GM13977 (cell line): ENCODE measurements around the gene RAB14.
"Not testable (repeated sequence)": the region's sequence is repeated elsewhere in the genome, so short reads cannot be mapped to it uniquely, and the experiment has no call there.

Source experiments
- DNase-seq: peaks from one replicate; pipeline ENCODE4 v3.0.0; 2012; ENCODE audit warnings: low spot score
- CTCF ChIP-seq: IDR thresholded peaks from 2 replicates; pipeline ENCODE4 v1.5.1; 2012; ENCODE audit warnings: mild to moderate bottlenecking, control low read depth; ENCODE audit not compliant: insufficient read depth; ENCODE audit errors: extremely low read depth, missing control alignments
- in situ Hi-C: fragments of 300-500 bp; cut with MboI; formaldehyde crosslinking; loops from one replicate; pipeline ENCODE4 v1.12.0; 2022; ENCODE audit warnings: low sequenced_read_pairs, low pct_unique_long_range_greater_than_20kb, mixed read lengths, inconsistent platforms; ENCODE audit not compliant: unreplicated experiment

The RAB14 gene

GRCh38 chr9:121182101-121182836 lies 19.4 kb downstream of the RAB14 start:
- TF ChIP-seq CTCF: no peak
- in situ Hi-C loops: no loop called here
- no peak for DNase-seq

GRCh38 chr9:121179930-121180681 lies 21.6 kb downstream of the RAB14 start:
- TF ChIP-seq CTCF: no peak
- in situ Hi-C loops: no loop called here
- DNase-seq: no peak

- DNase-seq, in situ Hi-C loops: not testable (repeated sequence)
These were observed 22.3 kb downstream of the RAB14 start for GRCh38 chr9:121179373-121179721.

GRCh38 chr9:121178676-121179372 lies 22.8 kb downstream of the RAB14 start:
- TF ChIP-seq CTCF: no peak
- DNase-seq: no peak
- in situ Hi-C loops: no loop called here

- no peak for TF ChIP-seq CTCF
- no peak for DNase-seq
- in situ Hi-C loops: no loop called here
These were observed 28.2 kb downstream of the RAB14 start for GRCh38 chr9:121173501-121173900.

GRCh38 chr9:121172726-121173487 lies 28.8 kb downstream of the RAB14 start:
- in situ Hi-C loops: no loop called here
- DNase-seq: no peak
- TF ChIP-seq CTCF: no peak
